ENCODE measurements around the gene VSTM4.

VSTM4 gene

DNA sequence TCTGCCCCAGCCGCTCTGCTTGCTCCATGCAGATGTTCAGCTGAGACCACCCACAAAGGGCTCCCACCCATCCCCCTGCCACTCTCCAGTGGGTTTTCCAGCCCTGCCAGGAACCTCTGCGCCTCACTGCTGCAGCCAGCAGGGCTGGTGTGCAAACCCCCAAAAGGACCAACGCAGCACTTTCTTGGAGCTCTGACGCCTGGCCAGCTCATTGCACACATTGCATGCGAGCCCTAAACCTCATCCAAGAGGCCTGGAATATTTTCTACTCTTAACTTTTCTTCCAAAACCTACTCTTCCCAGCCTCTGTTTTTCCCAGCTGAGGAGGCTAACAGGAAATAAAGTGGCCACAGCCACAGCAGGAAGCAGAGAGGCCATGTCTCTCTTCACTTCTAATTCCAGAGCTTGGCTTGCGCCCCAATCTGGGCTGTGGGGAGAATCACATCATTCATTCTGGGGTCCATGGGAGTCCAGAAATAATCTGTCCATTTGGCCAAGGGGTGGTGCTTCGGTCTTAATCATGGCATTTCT lies 23.1 kb upstream of the VSTM4 start:
- Mint-ChIP-seq H3K4me3 (no peak overlapping the region), H3K4me1 (ENCODE audit: low read depth) (peaks cover 31% of the 10 kb centered on the region), H3K36me3 (ENCODE audit: low read depth) (no peaks in the 10 kb centered on the region), H3K9me3 (no peaks in the 10 kb centered on the region), H3K27ac (no peak overlapping the region), H3K27me3 (peaks cover 10% of the 10 kb centered on the region)
- intact Hi-C loops (cut with micrococcal nuclease) = no loop called here

DNA sequence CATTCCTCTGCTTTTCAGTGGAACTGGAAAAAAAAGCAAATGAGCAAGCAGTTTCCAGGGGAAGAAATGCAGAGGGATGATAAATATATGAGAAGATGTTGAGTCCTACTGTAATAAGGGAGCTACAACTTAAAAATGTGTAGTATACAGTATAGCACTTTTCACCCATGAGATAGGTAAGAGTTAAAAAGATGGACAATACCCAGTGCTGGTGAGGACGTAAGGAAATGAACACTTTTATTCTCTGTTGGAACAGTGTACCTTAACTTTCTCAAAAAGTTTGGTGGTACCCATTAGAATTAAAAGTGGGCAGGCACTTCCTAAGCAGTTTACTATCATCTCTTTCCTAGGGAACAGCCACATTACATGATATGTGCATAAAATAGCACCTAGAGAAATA lies 21.2 kb upstream of the VSTM4 start:
- no peaks in the 10 kb centered on the region for H3K36me3 Mint-ChIP-seq (ENCODE audit: low read depth)
- H3K27me3 Mint-ChIP-seq = peaks cover 12% of the 10 kb centered on the region
- H3K4me1 Mint-ChIP-seq (ENCODE audit: low read depth) = peaks cover 31% of the 10 kb centered on the region
- H3K4me3 Mint-ChIP-seq = no peak overlapping the region
- H3K27ac Mint-ChIP-seq = no peak overlapping the region
- no peaks in the 10 kb centered on the region for H3K9me3 Mint-ChIP-seq
- intact Hi-C loops (cut with micrococcal nuclease) = no loop called here

DNA sequence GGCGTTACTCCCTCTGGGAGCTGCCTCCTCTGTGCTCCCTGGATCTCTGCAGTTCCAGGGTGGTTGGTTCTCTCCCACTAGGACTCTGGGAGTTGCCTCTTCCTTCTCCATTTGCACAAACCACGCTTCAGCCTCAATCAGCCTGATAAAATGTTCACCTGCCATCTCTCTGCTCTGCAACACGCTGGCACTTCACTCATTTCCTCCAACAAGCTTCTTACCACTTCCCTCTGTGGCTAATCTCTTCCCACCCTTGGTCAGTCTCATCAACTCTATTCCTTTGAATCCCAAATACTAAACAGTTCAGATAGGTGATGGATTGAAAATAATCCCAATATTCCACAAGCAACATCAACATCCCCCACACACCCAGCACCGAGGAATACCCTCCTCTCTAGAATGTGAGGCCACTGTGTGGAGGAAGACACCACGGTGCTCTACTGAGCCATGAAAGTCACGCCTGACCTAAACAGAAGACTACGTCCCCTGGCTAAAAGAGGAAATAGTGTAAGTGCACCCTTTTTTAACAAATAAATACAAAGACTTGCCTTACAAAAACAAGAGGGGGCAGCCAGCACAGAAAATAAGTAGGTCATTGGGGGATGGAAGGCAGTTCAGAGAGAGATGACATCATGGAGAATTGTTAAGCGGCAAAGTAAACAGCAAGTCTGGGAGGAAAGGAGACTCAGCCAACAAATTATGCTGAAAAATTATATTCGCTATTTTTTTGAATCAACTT lies 20.4 kb upstream of the VSTM4 start:
- Mint-ChIP-seq H3K27me3 (peaks cover 16% of the 10 kb centered on the region), H3K4me1 (ENCODE audit: low read depth) (peaks cover 31% of the 10 kb centered on the region), H3K4me3 (no peak overlapping the region), H3K9me3 (no peaks in the 10 kb centered on the region), H3K36me3 (ENCODE audit: low read depth) (no peaks in the 10 kb centered on the region), H3K27ac (no peak overlapping the region)
- intact Hi-C loops (cut with micrococcal nuclease) = no loop called here

DNA sequence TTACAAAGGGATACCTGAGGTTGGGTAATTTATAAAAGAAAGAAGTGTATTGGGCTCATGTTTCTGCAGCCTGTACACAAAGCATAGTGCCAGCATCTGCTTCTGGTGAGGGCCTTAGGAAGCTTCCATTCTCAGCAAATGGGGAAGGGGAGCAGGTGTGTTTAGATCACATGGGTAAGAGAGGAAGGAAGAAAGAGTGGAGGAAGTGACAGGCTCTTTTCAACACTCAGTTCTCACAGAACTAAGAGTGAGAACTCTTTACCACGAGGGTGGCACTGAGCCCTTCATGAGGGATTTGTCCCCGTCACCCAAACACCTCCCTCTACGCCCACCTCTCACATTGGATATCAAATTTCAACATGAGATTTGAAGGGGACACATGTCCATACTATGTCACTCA lies 19.0 kb upstream of the VSTM4 start:
- intact Hi-C loops (cut with micrococcal nuclease) = no loop called here
- no peaks in the 10 kb centered on the region for H3K9me3 Mint-ChIP-seq
- H3K4me1 Mint-ChIP-seq (ENCODE audit: low read depth) = peaks cover 29% of the 10 kb centered on the region
- peaks cover 16% of the 10 kb centered on the region for H3K27me3 Mint-ChIP-seq
- no peak overlapping the region for H3K27ac Mint-ChIP-seq
- no peak overlapping the region for H3K4me3 Mint-ChIP-seq
- no peaks in the 10 kb centered on the region for H3K36me3 Mint-ChIP-seq (ENCODE audit: low read depth)

DNA sequence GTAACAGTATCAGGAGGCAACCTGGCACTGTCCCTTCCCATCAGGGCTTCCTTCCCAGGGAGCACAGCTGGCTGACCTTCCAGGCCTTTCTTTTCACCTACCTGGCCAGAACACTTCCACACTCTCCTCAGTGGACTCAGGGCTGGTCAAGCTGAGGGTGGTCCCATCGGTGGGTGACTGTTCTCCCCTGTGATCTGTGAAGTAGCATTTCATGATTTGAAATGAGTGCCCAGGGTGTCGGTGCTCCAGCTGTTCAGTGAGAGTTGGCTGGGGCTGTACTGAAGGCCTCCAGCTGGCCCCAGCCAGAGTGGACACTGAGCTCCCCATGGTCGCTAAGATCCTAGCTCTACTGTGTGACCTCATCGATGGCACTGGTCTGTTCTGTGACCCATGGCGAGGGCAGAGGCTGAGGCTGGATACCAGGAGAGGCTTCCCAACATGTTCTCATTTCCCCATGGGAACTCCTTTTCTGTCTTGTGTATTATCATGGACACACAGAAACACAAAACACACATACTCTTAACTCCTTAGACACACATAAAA lies 18.5 kb upstream of the VSTM4 start, which contains the start of gene FAM170B:
Gene FAM170B (minus strand): TSS at position 316 of the 543 bp plus-strand sequence. CDS start 103 bp downstream, at position 213.
- H3K4me1 Mint-ChIP-seq (ENCODE audit: low read depth) = peaks cover 23% of the 10 kb centered on the region
- intact Hi-C loops (cut with micrococcal nuclease) = no loop called here
- peak within 1 kb of the TSS; percentile 10 for H3K27ac Mint-ChIP-seq
- no peak within 1 kb of the TSS for H3K4me3 Mint-ChIP-seq
- H3K36me3 Mint-ChIP-seq (ENCODE audit: low read depth) = no peaks in the 10 kb centered on the region
- no peaks in the 10 kb centered on the region for H3K9me3 Mint-ChIP-seq
- peaks cover 17% of the 10 kb centered on the region for H3K27me3 Mint-ChIP-seq

DNA sequence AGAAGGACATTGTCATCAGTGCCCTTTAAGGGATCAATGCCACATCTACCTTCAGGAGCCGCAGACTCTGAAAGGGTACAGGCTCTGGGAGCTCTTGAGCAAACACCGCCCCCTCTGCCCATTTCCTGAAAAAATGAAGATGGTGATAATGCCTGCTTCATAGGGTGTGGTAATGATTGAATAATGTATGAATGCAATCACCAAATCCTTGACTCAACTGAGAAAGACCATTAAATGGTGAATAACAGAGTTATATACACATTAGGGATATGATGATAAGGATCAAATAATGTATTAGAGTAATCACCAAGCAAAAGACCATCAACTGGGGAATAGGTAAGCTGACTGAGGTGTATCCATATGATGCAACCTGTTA lies 17.0 kb upstream of the VSTM4 start:
- intact Hi-C loops (cut with micrococcal nuclease) = no loop called here
- no peak overlapping the region for H3K27ac Mint-ChIP-seq
- no peak overlapping the region for H3K4me3 Mint-ChIP-seq
- peaks cover 25% of the 10 kb centered on the region for H3K27me3 Mint-ChIP-seq
- H3K4me1 Mint-ChIP-seq (ENCODE audit: low read depth) = peaks cover 21% of the 10 kb centered on the region
- H3K9me3 Mint-ChIP-seq = no peaks in the 10 kb centered on the region
- H3K36me3 Mint-ChIP-seq (ENCODE audit: low read depth) = no peaks in the 10 kb centered on the region

DNA sequence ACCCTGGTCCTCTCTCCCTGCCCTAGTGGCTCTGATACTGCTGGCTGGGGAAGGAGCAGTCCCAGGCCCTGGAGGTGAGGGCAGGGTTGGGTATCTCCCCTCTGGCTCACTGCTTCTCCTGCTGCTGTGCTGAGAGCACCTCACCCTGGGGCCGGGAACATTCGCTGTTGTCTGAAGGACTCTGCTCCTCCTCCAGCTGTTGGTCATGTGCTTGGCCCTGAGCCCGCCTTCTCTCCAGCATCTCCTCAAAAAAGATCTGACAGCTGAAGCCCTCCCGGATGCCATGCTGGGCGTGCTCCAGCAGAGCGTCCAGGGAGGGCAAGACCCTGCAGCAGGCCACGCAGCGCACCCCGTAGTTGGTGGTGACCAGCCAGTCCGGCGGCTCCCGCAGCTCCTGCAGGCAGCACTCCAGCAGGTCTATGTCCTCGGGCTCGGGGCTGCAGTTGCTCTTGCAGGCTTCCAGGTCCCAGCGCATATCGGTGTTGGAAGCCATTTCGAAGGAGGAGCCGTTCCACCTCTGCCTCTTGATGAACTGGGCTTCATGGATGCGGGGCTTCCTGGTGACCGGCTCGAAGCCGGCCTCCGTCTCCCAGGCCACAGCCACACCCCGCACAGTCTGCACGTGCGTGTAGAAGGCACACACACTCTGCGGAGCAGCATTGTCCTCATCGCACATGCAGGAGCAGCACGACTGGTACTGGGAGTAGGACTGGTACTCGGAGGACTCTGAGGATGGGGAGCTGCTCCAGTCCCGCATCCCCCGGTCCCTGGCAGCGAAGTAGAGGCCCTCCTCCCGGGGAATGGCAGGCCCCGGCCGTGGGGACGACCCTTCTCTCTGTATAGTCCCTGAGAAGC lies 16.4 kb upstream of the VSTM4 start:
- peaks cover 21% of the 10 kb centered on the region for H3K4me1 Mint-ChIP-seq (ENCODE audit: low read depth)
- H3K27ac Mint-ChIP-seq = no peak overlapping the region
- H3K4me3 Mint-ChIP-seq = no peak overlapping the region
- intact Hi-C loops (cut with micrococcal nuclease) = no loop called here
- peaks cover 24% of the 10 kb centered on the region for H3K27me3 Mint-ChIP-seq
- H3K36me3 Mint-ChIP-seq (ENCODE audit: low read depth) = no peaks in the 10 kb centered on the region
- H3K9me3 Mint-ChIP-seq = no peaks in the 10 kb centered on the region

DNA sequence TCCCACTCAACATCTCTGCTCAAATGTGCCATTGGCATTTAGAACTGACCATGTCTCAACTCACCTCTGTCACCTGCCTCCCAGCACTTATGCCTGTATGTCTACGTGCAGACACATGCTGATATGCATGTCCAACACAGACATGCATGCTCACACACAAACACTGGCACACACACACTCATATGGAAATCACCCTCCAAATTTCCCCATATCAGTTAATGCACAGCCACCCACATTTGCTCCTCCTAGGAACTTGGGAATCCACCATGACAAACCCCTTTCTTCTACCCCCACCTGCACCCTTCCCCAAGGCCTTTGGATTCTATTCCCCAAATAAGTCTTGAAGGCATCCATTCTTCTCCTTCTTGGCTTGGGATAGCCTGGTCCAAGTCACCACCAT lies 14.1 kb upstream of the VSTM4 start:
- H3K27me3 Mint-ChIP-seq = peaks cover 15% of the 10 kb centered on the region
- H3K4me1 Mint-ChIP-seq (ENCODE audit: low read depth) = peaks cover 4% of the 10 kb centered on the region
- no peaks in the 10 kb centered on the region for H3K36me3 Mint-ChIP-seq (ENCODE audit: low read depth)
- intact Hi-C loops (cut with micrococcal nuclease) = no loop called here
- no peaks in the 10 kb centered on the region for H3K9me3 Mint-ChIP-seq
- H3K27ac Mint-ChIP-seq = no peak overlapping the region
- H3K4me3 Mint-ChIP-seq = no peak overlapping the region

DNA sequence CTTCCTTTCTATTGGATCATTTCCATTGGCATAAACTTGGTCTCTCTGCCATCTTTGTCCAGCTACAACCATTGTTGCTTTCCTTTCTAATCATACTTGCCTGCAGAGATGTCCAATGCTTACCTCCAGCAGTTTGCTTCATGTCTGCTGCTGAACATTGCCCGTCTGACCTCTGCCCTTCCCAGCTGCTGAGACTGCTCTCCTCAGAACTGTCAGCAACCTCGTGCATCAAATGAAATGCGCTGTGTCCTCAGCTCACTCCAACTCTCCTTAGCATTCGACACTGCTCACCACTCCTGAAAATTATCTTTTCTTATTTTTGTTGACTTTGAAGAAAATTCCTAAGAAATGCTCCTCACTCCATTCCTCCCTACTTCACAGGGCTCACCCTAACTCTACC lies 13.5 kb upstream of the VSTM4 start:
- H3K9me3 Mint-ChIP-seq = no peaks in the 10 kb centered on the region
- H3K27ac Mint-ChIP-seq = no peak overlapping the region
- intact Hi-C loops (cut with micrococcal nuclease) = no loop called here
- no peaks in the 10 kb centered on the region for H3K36me3 Mint-ChIP-seq (ENCODE audit: low read depth)
- no peaks in the 10 kb centered on the region for H3K4me1 Mint-ChIP-seq (ENCODE audit: low read depth)
- H3K27me3 Mint-ChIP-seq = peaks cover 17% of the 10 kb centered on the region
- no peak overlapping the region for H3K4me3 Mint-ChIP-seq

DNA sequence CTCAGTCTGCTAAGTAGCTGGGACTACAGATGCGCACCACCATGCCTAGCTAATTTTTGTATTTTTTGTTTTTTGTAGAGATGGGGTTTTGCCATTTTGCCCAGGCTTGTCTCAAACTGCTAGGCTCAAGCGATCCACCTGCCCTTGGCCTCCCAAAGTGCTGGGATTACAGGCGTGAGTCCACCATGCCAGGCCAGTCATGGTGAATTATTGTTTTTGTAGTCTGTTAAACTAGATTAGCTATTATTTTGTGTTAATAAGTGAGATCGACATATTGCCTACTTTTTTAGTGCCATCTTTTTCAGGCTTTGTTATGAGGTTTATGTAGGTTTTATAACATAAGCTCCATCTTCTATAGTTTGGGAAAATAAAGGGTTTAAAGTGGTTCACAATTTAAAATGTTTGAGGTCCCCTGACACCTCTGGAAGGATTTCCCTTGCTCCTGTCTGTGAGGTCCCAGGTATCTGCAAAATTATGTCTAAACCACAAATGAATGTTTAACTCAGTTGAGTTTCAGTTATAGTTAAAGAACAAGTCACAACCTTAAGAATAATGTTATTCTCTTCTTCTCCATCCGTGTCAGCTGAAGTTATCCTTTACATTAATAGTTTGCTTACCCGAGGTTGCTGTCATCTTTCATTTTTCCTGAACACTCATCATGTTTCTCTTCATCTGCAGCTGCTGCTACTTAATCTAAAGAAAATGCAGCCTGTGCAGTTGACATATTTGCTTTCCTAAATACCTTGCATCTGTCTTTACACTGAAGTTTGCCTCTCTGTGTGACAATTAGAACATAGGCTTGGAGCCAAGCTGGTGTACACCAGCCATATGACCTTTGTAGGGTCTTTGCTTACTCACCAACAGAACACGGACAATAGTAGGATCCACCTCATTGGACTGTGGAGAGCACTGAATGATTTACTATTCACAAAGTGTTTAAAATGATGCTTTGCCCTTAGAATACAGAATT lies 8.9 kb upstream of the VSTM4 start:
- H3K36me3 Mint-ChIP-seq (ENCODE audit: low read depth) = no peaks in the 10 kb centered on the region
- H3K4me3 Mint-ChIP-seq = no peak overlapping the region
- H3K4me1 Mint-ChIP-seq (ENCODE audit: low read depth) = no peaks in the 10 kb centered on the region
- peaks cover 21% of the 10 kb centered on the region for H3K27me3 Mint-ChIP-seq
- H3K27ac Mint-ChIP-seq = no peak overlapping the region
- no peaks in the 10 kb centered on the region for H3K9me3 Mint-ChIP-seq
- intact Hi-C loops (cut with micrococcal nuclease) = no loop called here

DNA sequence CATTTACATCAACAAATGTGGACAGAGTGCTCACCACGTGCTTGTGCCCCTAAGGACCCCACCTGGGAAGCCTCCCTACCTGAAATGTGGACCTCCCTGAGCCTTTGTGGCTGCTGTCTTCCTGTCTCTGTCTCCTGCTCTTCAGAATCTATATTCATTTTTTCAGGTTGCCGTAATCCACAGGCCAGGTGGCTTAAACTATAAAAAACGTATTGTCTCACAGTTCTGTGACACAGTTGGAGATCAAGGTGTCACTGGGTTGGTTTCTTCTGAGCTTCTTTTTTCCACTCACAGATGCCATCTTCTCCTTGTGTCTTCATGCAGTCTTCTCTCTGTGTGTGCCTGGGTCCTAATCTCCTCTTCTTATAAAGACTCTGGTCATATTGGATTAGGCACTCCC lies 5.6 kb upstream of the VSTM4 start:
- Mint-ChIP-seq H3K27ac (no peak overlapping the region), H3K27me3 (peaks cover 23% of the 10 kb centered on the region), H3K4me3 (no peak overlapping the region), H3K36me3 (ENCODE audit: low read depth) (no peaks in the 10 kb centered on the region), H3K4me1 (ENCODE audit: low read depth) (no peaks in the 10 kb centered on the region), H3K9me3 (no peaks in the 10 kb centered on the region)
- intact Hi-C loops (cut with micrococcal nuclease) = no loop called here

DNA sequence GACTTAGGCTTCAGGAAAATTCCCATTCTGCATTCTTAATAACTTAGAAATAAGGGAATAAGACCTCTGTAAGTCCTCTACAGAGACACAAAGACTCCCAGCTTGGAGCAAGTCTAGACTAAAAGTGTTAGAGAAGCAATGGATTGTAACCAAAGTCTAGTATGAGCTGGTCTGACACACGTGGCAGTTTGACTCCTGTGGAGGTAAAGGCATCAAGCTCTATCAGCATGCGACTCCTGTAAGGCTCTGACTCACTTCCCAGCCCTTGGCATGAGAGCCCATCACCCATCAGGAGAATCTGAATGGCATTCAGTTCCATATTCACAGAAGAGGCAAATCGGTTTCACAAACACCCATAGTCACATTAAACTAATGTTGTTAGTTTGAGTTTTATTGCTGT lies 4.4 kb upstream of the VSTM4 start:
- no peak overlapping the region for H3K4me3 Mint-ChIP-seq
- intact Hi-C loops (cut with micrococcal nuclease) = no loop called here
- no peaks in the 10 kb centered on the region for H3K36me3 Mint-ChIP-seq (ENCODE audit: low read depth)
- H3K4me1 Mint-ChIP-seq (ENCODE audit: low read depth) = no peaks in the 10 kb centered on the region
- no peaks in the 10 kb centered on the region for H3K9me3 Mint-ChIP-seq
- H3K27ac Mint-ChIP-seq = no peak overlapping the region
- H3K27me3 Mint-ChIP-seq = peaks cover 31% of the 10 kb centered on the region

DNA sequence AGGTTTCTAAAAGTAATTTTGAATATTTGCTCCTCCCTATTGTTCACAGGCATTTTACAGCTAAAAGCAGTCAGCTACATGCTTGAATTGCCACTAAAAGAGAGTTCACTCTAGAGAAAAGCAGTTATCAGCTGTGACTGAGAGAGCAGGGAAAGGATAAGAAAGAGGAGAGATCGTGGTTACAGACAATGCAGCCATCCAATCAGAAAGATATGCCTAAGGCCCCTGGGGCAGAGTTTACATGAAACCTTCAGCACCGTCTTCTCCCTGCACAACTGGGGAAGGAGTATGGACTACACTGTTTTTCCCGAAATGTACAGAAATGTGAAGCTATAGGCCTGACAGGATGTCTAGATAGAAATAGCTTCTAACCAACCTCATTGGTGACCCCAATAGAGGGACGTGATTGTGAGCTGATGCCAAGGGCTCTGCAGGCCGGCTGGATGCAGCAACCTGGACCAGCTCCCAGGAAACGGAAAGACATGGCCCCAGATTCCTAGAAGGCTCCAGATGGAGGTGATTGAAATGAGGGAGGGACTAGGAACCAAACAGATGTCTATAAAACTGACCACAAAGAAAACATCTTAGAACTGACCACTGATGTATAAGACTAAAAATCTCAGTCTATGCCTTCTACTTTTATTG lies 3.2 kb upstream of the VSTM4 start:
- intact Hi-C loops (cut with micrococcal nuclease) = no loop called here
- Mint-ChIP-seq H3K27ac (no peak overlapping the region), H3K36me3 (ENCODE audit: low read depth) (no peaks in the 10 kb centered on the region), H3K9me3 (no peaks in the 10 kb centered on the region), H3K4me3 (no peak overlapping the region), H3K4me1 (ENCODE audit: low read depth) (no peaks in the 10 kb centered on the region), H3K27me3 (peaks cover 40% of the 10 kb centered on the region)

All from dendritic cell treated with granulocyte-macrophage colony-stimulating factor and Interleukin-4, amounts not matched to agents 40 ng/mL and 50 ng/mL, for 4 days (primary cell).